ACHN (cell line): ENCODE data around the gene ASB15.

Experiments used
- DNase-seq: peaks from one replicate; pipeline ENCODE4 v3.0.0-alpha.2; 2015
- in situ Hi-C: cut with HindIII; loops from 2 replicates; pipeline ENCODE4 v1.10.0; 2017; ENCODE audit warnings: low sequenced_read_pairs, low pct_ligation_motif_present, low pct_unique_long_range_greater_than_20kb

The ASB15 gene

GRCh38 chr7:123583821-123584220 lies 17.8 kb upstream of the ASB15 start:
- DNase-seq = no peak
- in situ Hi-C loops = no loop called here

- in situ Hi-C loops = no loop called here
- DNase-seq = no peak
These were observed 13.2 kb upstream of the ASB15 start for GRCh38 chr7:123588376-123588775.

DNA sequence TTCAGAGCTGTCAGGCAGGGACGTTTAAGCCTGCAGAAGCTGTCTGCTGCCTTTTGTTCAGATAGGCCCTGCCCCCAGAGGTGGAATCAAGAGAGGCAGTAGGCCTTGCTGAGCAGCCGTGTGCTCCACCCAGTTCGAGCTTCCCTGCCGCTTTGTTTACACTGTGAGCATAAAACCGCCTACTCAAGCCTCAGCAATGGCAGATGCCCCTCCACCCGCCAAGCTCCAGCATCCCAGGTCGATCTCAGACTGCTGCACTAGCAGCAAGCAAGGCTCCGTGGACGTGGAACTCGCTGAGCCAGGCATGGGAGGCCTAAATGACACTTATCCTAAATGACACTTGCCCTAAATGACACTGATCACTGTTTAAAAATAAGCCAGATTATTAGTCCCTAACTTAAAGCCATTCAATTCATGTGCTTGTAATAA lies 6.8 kb upstream of the ASB15 start:
- in situ Hi-C loops = no loop called here
- DNase-seq = no peak

DNA sequence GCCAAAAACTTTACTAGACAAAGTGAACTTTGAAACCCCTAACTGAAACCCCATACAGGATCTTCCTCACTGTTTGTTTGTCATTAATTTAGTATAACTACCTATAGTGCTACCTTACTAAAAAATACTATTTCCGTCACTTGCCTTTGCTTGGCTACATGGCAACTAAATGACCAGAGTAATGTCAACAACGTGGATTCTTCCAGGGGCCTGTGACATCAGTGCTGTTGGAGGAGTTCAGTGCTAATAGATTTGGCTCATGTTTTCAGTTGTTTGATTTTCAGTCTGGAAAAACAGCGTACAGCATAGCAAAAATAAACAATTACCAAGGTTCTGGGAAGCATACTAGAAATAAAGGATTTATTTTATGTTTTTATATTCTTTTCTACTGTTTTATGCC lies 3.0 kb upstream of the ASB15 start:
- DNase-seq = no peak
- in situ Hi-C loops = no loop called here

GRCh38 chr7:123599766-123600165 lies 1.9 kb upstream of the ASB15 start:
- DNase-seq = no peak
- in situ Hi-C loops = no loop called here

GRCh38 chr7:123600876-123601275 lies 745 bp upstream of the ASB15 start:
- in situ Hi-C loops = no loop called here
- DNase-seq = no peak

DNA sequence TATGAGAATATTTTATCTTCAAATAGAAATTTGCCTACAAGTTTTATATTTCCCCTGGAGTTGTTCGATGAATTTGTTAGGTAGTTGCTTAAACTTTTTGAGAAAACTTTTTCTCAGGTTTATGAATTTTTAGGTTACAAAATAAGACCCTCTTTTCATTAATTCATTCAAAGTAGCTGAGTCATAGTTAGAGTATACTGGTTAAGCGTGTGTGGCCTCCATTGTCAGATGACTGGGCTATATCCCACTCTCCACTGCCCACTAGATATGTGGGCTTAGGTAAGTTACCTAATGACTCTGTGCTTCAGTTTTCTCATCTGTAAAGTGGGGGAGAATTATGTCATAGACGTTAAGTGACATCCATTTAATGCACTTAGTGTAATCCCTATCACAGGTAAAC lies 1.0 kb downstream of the ASB15 start:
- in situ Hi-C loops = no loop called here
- no peak for DNase-seq

DNA sequence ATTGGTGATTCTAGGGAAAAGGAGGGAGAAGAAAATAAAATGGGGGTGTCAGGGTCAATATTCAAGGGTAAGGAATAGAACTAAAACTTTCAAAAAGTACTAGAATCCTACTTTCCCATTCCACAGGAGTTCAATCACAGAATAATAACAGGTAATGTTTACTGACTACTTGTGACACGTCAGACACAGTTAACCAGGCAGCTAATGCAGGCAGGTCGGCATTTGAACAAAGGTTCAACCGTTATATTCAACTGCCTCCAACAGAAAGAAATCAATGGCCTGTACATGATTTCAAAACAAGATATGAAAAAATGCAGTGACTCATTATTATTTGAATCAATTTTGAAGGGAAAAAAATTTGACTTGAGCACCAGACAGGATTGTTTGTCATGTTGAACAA lies 3.1 kb downstream of the ASB15 start:
- in situ Hi-C loops = no loop called here
- no peak for DNase-seq

GRCh38 chr7:123607423-123607975 lies 5.9 kb downstream of the ASB15 start:
- in situ Hi-C loops = no loop called here
- no peak for DNase-seq

GRCh38 chr7:123608991-123609882 lies 7.6 kb downstream of the ASB15 start:
- in situ Hi-C loops = no loop called here
- DNase-seq = no peak

- no peak for DNase-seq
- in situ Hi-C loops = no loop called here
These were observed 8.2 kb downstream of the ASB15 start for GRCh38 chr7:123609883-123610239.

- no peak for DNase-seq
- in situ Hi-C loops = no loop called here
These were observed 10.4 kb downstream of the ASB15 start for GRCh38 chr7:123612024-123612423.

- no peak for DNase-seq
- in situ Hi-C loops = no loop called here
These were observed 13.7 kb downstream of the ASB15 start for GRCh38 chr7:123615344-123615743.

- in situ Hi-C loops = no loop called here
- DNase-seq = no peak
These were observed 14.6 kb downstream of the ASB15 start for GRCh38 chr7:123616223-123616622.

DNA sequence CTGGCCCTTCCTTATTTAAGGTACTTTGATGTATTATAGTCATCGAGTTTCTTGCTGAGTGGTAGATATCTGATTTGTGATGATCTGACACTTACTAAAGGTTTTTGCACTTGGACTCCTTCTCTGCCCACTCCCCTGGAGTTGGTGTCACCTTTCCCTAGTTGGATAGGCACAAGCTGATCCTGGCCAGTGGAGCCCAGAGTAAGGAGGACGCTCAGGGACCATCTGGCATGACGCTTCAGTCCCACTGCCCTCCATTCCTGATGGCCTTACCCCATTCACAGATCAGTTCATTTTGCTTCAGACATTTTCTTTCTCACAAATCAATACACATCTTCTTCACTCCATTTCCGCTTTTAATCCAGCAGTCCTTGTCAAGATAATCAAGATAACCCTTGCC lies 20.1 kb downstream of the ASB15 start:
- in situ Hi-C loops = no loop called here
- no peak for DNase-seq

DNA sequence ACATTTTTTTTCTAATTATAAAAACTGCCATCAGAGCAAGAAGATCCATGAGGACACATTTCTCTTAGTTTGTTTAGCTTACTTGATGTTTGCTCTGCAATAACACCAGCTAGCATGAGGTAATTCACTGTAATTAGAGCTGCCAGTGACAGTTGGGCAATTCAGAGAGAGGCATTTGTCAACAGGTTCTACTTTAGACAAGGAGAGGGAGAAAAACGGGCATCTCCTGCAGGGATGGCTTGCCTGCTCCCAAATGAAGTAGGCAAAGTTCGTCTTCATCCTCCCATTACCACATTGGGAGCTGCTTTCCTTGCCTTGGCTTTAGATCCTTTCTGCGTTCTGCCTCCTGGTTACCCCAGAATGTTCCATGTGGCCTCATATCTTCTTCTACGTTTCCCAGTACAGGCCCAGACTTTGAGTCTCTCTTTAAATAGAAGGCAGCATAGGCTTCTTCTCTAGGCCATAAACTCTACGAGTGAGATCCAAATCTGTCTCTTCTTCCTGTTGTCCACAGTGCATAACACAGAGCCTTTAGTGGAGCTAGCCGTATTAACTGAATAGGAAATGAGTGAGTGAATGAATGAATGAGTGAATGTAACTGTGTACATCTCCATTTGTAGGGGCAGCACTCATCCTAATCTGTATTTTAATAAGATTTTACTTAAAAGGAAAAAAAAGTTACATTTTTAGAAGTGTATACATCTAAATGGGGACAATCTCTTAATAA lies 21.2 kb downstream of the ASB15 start:
- no peak for DNase-seq
- in situ Hi-C loops = no loop called here

- DNase-seq = peak; percentile 62
- in situ Hi-C loops = no loop called here
These were observed 23.0 kb downstream of the ASB15 start for GRCh38 chr7:123624527-123625183.

- in situ Hi-C loops = no loop called here
- no peak for DNase-seq
These were observed 23.6 kb downstream of the ASB15 start for GRCh38 chr7:123625254-123625653.

DNA sequence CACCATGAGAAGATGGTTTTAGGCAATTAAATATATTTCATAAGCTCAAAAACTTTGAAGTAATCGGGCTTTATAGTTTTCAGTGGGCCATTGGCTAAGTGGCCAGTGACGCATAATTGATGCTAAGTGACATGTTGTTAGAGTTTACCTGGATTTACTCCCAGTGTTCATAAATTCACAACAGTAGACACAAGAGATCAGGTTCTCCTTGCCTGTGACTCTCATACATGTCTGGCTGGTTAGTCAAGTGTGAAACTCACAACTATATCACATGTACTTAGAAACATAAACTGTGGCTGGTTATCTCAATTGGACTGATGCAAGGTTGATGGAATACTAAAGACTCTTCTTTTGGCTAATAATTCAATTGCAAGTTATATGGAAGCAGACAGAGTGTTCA lies 26.2 kb downstream of the ASB15 start:
- in situ Hi-C loops = no loop called here
- no peak for DNase-seq
